PFSK-1 (cell line): ENCODE results near the gene LDLRAD4.

Experiments
- FOXP2 ChIP-seq: optimal IDR thresholded peaks from 2 replicates; pipeline ENCODE3; 2011; ENCODE audit warnings: borderline replicate concordance, control low read depth, inconsistent platforms; ENCODE audit not compliant: insufficient read depth; ENCODE audit errors: extremely low read length, extremely low read depth
- POLR2AphosphoS5 ChIP-seq: IDR thresholded peaks from 2 replicates; pipeline ENCODE4 v1.6.1; 2012; ENCODE audit warnings: low read depth, mild to moderate bottlenecking, control low read depth, low read length, moderate library complexity
- REST ChIP-seq, 2 experiments: IDR thresholded peaks; 2 replicates each; pipeline versions ENCODE4 v1.6.1 to v1.8.0; 2011 to 2012; ENCODE audit warnings: low read depth in 2 of 2, low read length in 2 of 2, control low read depth in 1 of 2, inconsistent platforms in 1 of 2, mild to moderate bottlenecking in 1 of 2, moderate library complexity in 1 of 2; ENCODE audit not compliant: insufficient read depth in 1 of 2
- SIN3A ChIP-seq: IDR thresholded peaks from 2 replicates; pipeline ENCODE4 v1.6.1; 2012; ENCODE audit warnings: mild to moderate bottlenecking, low read length, moderate library complexity, borderline replicate concordance; ENCODE audit not compliant: insufficient read depth
- TAF1 ChIP-seq: IDR thresholded peaks from 2 replicates; pipeline ENCODE4 v1.6.1; 2012; ENCODE audit warnings: low read length, control low read depth, borderline replicate concordance; ENCODE audit not compliant: insufficient read depth

The LDLRAD4 gene

GRCh38 chr18:13471198-13471845 lies 252.8 kb downstream of the LDLRAD4 start:
- TF ChIP-seq FOXP2 (no peak), REST (IDR thresholded peaks at IDR 0.05; ENCODE audit: insufficient read depth in 1 of 2, low read depth in 2 of 2, low read length in 2 of 2) (no peak), TAF1 (no peak), POLR2AphosphoS5 (no peak), SIN3A (no peak)

- TF ChIP-seq FOXP2 (no peak), TAF1 (no peak), REST (IDR thresholded peaks at IDR 0.05; ENCODE audit: insufficient read depth in 1 of 2, low read depth in 2 of 2, low read length in 2 of 2) (no peak), POLR2AphosphoS5 (no peak), SIN3A (no peak)
Observed at GRCh38 chr18:13471971-13472628, 253.5 kb downstream of the LDLRAD4 start.

GRCh38 chr18:13473751-13474150 lies 255.2 kb downstream of the LDLRAD4 start:
- no peak for TF ChIP-seq TAF1
- no peak for TF ChIP-seq POLR2AphosphoS5
- TF ChIP-seq REST (IDR thresholded peaks at IDR 0.05; ENCODE audit: insufficient read depth in 1 of 2, low read depth in 2 of 2, low read length in 2 of 2), result no peak
- no peak for TF ChIP-seq FOXP2
- TF ChIP-seq SIN3A, result no peak

- TF ChIP-seq SIN3A (no peak), FOXP2 (no peak), TAF1 (no peak), REST (IDR thresholded peaks at IDR 0.05; ENCODE audit: insufficient read depth in 1 of 2, low read depth in 2 of 2, low read length in 2 of 2) (no peak), POLR2AphosphoS5 (no peak)
Observed at GRCh38 chr18:13474336-13474735, 255.8 kb downstream of the LDLRAD4 start.
